BJ (cell line): ENCODE data around the gene ZNF521. TPM values are rescaled to one million over a fixed set of nuclear protein-coding genes. Genes with fewer than 3 reads are reported as not detected.
A peak's percentile ranks its signal among the peaks of the same experiment; 100 is the strongest.

Experiments used
- CTCF ChIA-PET: fragments of 350-600 bp; formaldehyde crosslinking; extraction: SDS; loops from one replicate; lab custom pipeline; 2021; ENCODE audit warnings: antibody characterized with exemption, inconsistent platforms; lab: Yijun Ruan, JAX
- POLR2A ChIA-PET: fragments of 300-600 bp; sonication (Branson Sonifier 250); formaldehyde crosslinking; extraction: SDS; loops from one replicate; lab custom pipeline; 2021; ENCODE audit warnings: antibody characterized with exemption; lab: Charles Lee
- DNase-seq: peaks from one replicate; pipeline ENCODE4 v3.0.0-alpha.2; 2011; ENCODE audit warnings: low read depth
- H3K27me3 ChIP-seq: 2 replicates; pipeline ENCODE4 v1.6.0; 2011; ENCODE audit warnings: low read length; ENCODE audit not compliant: control insufficient read depth, insufficient read depth
- H3K36me3 ChIP-seq: 2 replicates; pipeline ENCODE4 v1.5.1; 2011; ENCODE audit warnings: low read length; ENCODE audit not compliant: control insufficient read depth, insufficient read depth
- H3K4me3 ChIP-seq: 2 replicates; pipeline ENCODE4 v1.5.1; 2011; ENCODE audit warnings: low read depth, mild to moderate bottlenecking, control low read depth, low read length
- polyA plus RNA-seq: library from polyadenylated mRNA; depleted of rRNA; stranded (reverse); fragments of >200 nt; gene quantifications from 2 replicates; pipeline ENCODE4 v1.2.3, GENCODE V29; 2011
- TF ChIP-seq, protein P1 (sequence below): IDR thresholded peaks from 2 replicates; pipeline ENCODE4 v1.5.1; 2011; ENCODE audit warnings: low read depth, mild to moderate bottlenecking, control low read depth, inconsistent platforms, low read length, moderate library complexity; ENCODE audit not compliant: insufficient read depth

Gene ZNF521
- polyA plus RNA-seq, 1 experiment, result 29.3 TPM

DNA sequence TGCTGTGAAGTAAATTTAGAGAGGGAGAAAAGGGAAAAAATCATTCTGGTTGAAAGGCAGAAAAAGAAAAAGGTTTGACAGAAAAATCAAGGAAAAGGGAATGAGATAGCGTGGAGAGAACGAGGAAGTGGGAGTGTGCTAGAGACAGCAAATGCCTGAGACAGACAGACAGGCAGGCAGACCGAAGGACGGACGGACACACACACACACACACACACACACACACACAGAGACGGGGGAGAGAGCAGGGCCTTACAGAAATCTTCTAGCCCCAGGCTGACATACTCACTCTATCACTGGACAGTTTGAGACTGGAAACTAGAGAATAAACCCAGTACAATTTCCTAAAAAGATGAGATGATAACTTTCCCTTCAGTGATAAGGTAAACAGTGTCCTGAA, 238.4 kb downstream of the ZNF521 start:
- no peak for DNase-seq
- Histone ChIP-seq H3K27me3 (no peaks in the 10 kb centered on the region), H3K4me3 (no peak overlapping the region), H3K36me3 (no peaks in the 10 kb centered on the region)
- POLR2A ChIA-PET, result no interaction called here
- CTCF ChIA-PET, result no interaction called here
- TF ChIP-seq, protein P1, sequence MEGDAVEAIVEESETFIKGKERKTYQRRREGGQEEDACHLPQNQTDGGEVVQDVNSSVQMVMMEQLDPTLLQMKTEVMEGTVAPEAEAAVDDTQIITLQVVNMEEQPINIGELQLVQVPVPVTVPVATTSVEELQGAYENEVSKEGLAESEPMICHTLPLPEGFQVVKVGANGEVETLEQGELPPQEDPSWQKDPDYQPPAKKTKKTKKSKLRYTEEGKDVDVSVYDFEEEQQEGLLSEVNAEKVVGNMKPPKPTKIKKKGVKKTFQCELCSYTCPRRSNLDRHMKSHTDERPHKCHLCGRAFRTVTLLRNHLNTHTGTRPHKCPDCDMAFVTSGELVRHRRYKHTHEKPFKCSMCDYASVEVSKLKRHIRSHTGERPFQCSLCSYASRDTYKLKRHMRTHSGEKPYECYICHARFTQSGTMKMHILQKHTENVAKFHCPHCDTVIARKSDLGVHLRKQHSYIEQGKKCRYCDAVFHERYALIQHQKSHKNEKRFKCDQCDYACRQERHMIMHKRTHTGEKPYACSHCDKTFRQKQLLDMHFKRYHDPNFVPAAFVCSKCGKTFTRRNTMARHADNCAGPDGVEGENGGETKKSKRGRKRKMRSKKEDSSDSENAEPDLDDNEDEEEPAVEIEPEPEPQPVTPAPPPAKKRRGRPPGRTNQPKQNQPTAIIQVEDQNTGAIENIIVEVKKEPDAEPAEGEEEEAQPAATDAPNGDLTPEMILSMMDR, result no peak

DNA sequence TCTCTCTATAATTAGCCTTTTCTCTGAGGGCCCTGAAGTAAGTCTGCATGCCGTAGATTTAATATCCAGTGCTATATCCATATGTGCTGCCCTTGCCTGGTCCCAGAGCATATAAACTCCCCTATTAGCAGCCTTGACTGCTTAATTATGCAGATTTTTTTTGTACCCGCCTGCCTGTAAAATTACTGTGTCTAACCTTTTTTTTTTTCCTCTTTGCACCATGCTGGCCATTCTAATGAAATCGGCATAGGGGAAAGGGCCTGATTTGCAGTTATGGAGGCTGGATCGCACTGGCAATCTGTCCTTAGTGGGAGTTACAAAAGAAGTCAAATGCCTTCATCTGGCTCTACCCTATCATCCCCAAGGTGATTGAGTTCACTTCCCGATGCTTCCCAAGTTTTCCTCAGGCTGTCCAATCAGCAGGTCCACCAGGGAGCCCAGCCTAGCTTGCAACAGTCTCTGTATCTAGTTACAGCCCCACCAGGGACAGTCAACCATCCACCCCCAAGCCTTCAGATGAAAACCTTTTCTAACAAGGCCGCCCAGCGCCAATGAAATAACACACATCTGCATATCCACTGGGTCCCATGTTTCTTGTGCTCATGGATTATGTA, 239.0 kb downstream of the ZNF521 start:
- POLR2A ChIA-PET, result no interaction called here
- H3K4me3 ChIP-seq, result no peak overlapping the region
- TF ChIP-seq, protein P1, result no peak
- no peaks in the 10 kb centered on the region for H3K36me3 ChIP-seq
- CTCF ChIA-PET, result no interaction called here
- H3K27me3 ChIP-seq, result no peaks in the 10 kb centered on the region
- DNase-seq, result no peak

DNA sequence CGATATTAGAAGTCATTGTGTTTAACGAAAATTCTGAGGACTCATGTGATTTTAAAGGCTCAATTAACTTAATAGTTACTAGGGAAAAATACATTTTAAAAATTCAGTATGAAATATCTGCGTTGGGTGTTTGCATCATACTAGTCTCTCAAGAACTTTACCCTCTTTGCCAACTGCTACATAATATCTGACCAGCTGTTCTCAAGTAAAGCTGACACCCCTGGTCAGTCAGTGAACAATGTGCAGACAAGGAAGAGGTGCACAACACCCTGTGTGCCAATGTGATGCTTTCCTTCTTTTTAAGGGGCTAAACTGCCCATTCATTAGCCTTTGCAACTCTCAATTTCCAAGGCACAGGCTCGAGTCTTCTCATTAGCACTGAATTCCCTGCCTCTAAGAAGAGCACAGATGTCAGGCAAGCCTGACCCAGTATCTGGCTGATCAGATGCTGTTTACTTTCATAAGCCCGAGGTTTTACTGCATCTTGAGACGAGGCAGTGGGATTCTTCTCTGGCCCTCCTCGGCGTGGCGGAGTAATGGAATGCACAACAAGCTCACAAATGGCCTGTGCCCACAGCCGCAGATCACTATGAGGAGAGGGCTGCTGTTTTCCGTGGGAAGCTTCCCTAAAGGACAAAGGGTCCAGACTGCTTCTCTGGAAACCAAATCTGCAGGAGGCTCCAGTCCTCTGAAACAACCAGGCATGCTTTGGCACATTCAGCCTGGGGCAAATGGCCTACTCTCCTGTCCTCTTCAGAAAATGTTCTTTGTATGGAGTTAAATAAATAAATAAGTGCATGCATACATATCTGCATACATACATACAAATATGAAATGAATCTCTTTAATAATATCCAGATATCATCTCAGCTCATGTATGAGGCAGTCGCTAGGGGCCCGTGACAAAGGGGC, 240.3 kb downstream of the ZNF521 start:
- no peaks in the 10 kb centered on the region for H3K36me3 ChIP-seq
- no peaks in the 10 kb centered on the region for H3K27me3 ChIP-seq
- CTCF ChIA-PET, result interaction anchor here (0.8 kb wide), 1 partner anchor 24 kb away, joined by 3 read pairs; no protein-coding TSS in a partner anchor
- no peak overlapping the region for H3K4me3 ChIP-seq
- POLR2A ChIA-PET, result no interaction called here
- TF ChIP-seq, protein P1, result no peak
- DNase-seq, result no peak

DNA sequence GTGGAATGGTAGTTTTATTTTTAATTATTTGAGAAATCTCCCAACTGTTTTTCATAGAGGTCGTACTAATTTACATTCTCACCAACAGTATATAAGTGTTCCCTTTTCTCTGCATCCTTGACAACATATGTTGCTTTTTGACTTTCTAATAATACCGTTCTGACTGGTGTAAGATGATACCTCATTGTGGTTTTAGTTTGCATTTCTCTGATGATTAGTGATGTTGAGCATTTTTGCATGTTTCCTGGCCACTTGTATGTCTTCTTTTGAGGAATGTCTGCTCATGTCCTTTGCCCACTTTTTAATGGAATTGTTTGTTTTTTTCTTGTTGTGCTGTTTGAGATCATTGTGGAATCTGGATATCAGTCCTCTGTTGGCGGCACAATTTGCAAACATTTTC, 242.5 kb downstream of the ZNF521 start:
- ChIA-PET POLR2A (no interaction called here), CTCF (no interaction called here)
- no peaks in the 10 kb centered on the region for H3K27me3 ChIP-seq
- TF ChIP-seq, protein P1, result no peak
- H3K4me3 ChIP-seq, result no peak overlapping the region
- peak; percentile 11 for DNase-seq
- no peaks in the 10 kb centered on the region for H3K36me3 ChIP-seq

DNA sequence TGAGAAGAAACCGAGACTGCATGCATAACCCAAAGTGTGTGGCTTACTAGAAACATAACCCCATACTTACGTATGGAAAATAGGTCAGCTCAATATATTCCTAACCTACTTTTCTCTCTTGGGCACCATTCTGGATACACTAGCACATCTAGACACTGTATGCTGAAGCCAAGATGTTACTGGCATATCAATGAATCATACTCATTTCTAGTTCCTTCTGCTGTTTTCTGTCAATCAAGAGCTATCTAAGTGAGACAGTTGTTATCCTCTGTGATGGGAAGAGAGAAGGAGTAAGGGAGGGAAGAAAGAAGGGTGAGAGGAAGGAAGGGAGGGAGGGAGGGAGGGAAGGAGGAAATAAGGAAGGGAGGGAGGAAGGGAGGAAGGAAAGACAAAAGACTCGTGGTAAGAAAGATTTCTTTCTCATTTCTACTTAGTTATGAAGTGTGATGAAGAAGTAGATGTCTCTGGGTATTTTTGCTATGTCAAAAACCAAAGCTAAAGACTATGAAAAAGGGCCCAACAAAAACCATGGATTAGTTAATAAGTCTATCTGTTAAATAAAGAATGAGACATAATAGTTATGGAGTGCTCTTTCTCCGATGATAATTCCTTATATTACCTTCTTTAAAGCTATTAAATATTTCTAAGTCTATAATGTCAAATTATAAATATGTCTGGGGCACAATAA, 248.4 kb downstream of the ZNF521 start:
- POLR2A ChIA-PET, result no interaction called here

More for the DNA sequence above, 248.4 kb downstream of the ZNF521 start:
- TF ChIP-seq, protein P1, result no peak
- CTCF ChIA-PET, result interaction anchor here (0.5 to 0.6 kb wide), 3 partner anchors 44 to 1405 kb away, joined by 3 to 6 read pairs (median 4); no protein-coding TSS in a partner anchor
- Histone ChIP-seq H3K4me3 (no peak overlapping the region), H3K27me3 (no peaks in the 10 kb centered on the region), H3K36me3 (no peaks in the 10 kb centered on the region)
- no peak for DNase-seq
